Neural cell (in vitro differentiated cells): Measurements from ENCODE around the gene ZCRB1. TPM values are rescaled to one million over a fixed set of nuclear protein-coding genes. Genes with fewer than 3 reads are reported as not detected.

Experiments
- H2AFZ ChIP-seq: fragments of 200-600, 300-800 bp; sonication (generic), shearing (Covaris generic); 2 replicates; pipeline ENCODE4 v1.6.0; 2014; ENCODE audit warnings: low read depth, mild to moderate bottlenecking, antibody characterized with exemption, low read length, moderate library complexity
- H3F3A ChIP-seq: fragments of 200-600 bp; shearing (Covaris generic); 2 replicates; pipeline ENCODE4 v1.6.1; 2016; ENCODE audit warnings: mild to moderate bottlenecking, moderate library complexity, mixed read lengths, antibody characterized with exemption, low read length; ENCODE audit not compliant: insufficient read depth, poor library complexity, severe bottlenecking
- H3K27ac ChIP-seq: fragments of 200-600, 300-800 bp; sonication (generic), shearing (Covaris generic); 2 replicates; pipeline ENCODE4 v1.5.1; 2014; ENCODE audit warnings: mild to moderate bottlenecking, low read length, moderate library complexity
- H3K27me3 ChIP-seq: fragments of 300-800, 200-600 bp; sonication (generic), shearing (Covaris generic); 2 replicates; pipeline ENCODE4 v1.6.0; 2014; ENCODE audit warnings: mild to moderate bottlenecking, low read depth, low read length, moderate library complexity; ENCODE audit not compliant: insufficient read depth
- H3K36me3 ChIP-seq: fragments of 300-800, 200-600 bp; sonication (generic), shearing (Covaris generic); 2 replicates; pipeline ENCODE4 v1.5.1; 2014; ENCODE audit warnings: mild to moderate bottlenecking, antibody characterized with exemption, low read length, moderate library complexity; ENCODE audit not compliant: insufficient read depth
- H3K4me2 ChIP-seq: fragments of 300-800, 200-600 bp; sonication (generic), shearing (Covaris generic); 2 replicates; pipeline ENCODE4 v1.6.0; 2014; ENCODE audit warnings: mild to moderate bottlenecking, low read length
- H3K4me3 ChIP-seq: fragments of 300-800, 200-600 bp; sonication (generic), shearing (Covaris generic); 2 replicates; pipeline ENCODE4 v1.5.1; 2014; ENCODE audit warnings: mild to moderate bottlenecking, low read length, moderate library complexity
- H3K79me2 ChIP-seq: fragments of 200-600 bp; shearing (Covaris generic); replicated peaks from 2 replicates; pipeline ENCODE4 v1.6.0; 2014; ENCODE audit warnings: mild to moderate bottlenecking, low read length, moderate library complexity; ENCODE audit not compliant: insufficient read depth
- H3K9ac ChIP-seq: fragments of 300-800, 200-600 bp; sonication (generic), shearing (Covaris generic); 2 replicates; pipeline ENCODE4 v1.6.1; 2016; ENCODE audit warnings: mild to moderate bottlenecking, low read length, mixed read lengths
- H3K9me2 ChIP-seq: fragments of 200-600 bp; shearing (Covaris generic); 2 replicates; pipeline ENCODE4 v1.6.1; 2016; ENCODE audit warnings: mild to moderate bottlenecking, low read length, mixed read lengths; ENCODE audit not compliant: insufficient read depth
- H3K9me3 ChIP-seq: fragments of 200-600, 300-800 bp; sonication (generic), shearing (Covaris generic); 2 replicates; pipeline ENCODE4 v1.6.1; 2016; ENCODE audit warnings: mild to moderate bottlenecking, mixed run types, low read length, moderate library complexity, mixed read lengths
- H4K20me1 ChIP-seq: fragments of 200-600 bp; shearing (Covaris generic); 2 replicates; pipeline ENCODE4 v1.6.1; 2016; ENCODE audit warnings: mild to moderate bottlenecking, mixed run types; ENCODE audit not compliant: insufficient read depth
- EP300 ChIP-seq: fragments of 450-650 bp; conservative IDR thresholded peaks from 2 replicates; pipeline ENCODE4 v1.6.1; 2014; ENCODE audit warnings: antibody characterized with exemption, mild to moderate bottlenecking, moderate library complexity; ENCODE audit not compliant: poor library complexity, severe bottlenecking
- EZH2 ChIP-seq: fragments of 200-600, 300-800 bp; shearing (Covaris generic), sonication (generic); IDR thresholded peaks from 2 replicates; pipeline ENCODE4 v1.6.1; 2014; ENCODE audit warnings: antibody characterized with exemption, low read length, borderline replicate concordance, mild to moderate bottlenecking; ENCODE audit not compliant: insufficient read depth, poor library complexity, severe bottlenecking
- MXI1 ChIP-seq: fragments of 450-650 bp; conservative IDR thresholded peaks from 2 replicates; pipeline ENCODE4 v1.6.1; 2014; ENCODE audit warnings: antibody characterized with exemption, mild to moderate bottlenecking; ENCODE audit not compliant: poor library complexity, severe bottlenecking
- POLR2AphosphoS5 ChIP-seq: IDR thresholded peaks from 2 replicates; pipeline ENCODE4 v1.6.1; 2012
- RAD21 ChIP-seq: fragments of 450-650 bp; conservative IDR thresholded peaks from 2 replicates; pipeline ENCODE4 v1.6.1; 2014; ENCODE audit warnings: antibody characterized with exemption, mild to moderate bottlenecking, moderate library complexity
- REST ChIP-seq: IDR thresholded peaks from 2 replicates; pipeline ENCODE4 v1.6.1; 2012; ENCODE audit warnings: borderline replicate concordance
- SMC3 ChIP-seq: fragments of 450-650 bp; conservative IDR thresholded peaks from 2 replicates; pipeline ENCODE4 v1.6.1; 2014; ENCODE audit warnings: antibody characterized with exemption, mild to moderate bottlenecking, moderate library complexity; ENCODE audit not compliant: poor library complexity
- TAF1 ChIP-seq: IDR thresholded peaks from 2 replicates; pipeline ENCODE4 v1.6.1; 2012; ENCODE audit warnings: low read depth
- polyA plus RNA-seq: library from polyadenylated mRNA; depleted of rRNA; stranded (reverse); fragments of >200 nt; gene quantifications from 2 replicates; pipeline ENCODE4 v1.2.3, GENCODE V29; 2014
- TF ChIP-seq, protein P1 (sequence below): fragments of 450-650 bp; IDR thresholded peaks from 2 replicates; pipeline ENCODE4 v1.5.1; 2014; ENCODE audit warnings: antibody characterized with exemption, mild to moderate bottlenecking, moderate library complexity; ENCODE audit not compliant: poor library complexity, severe bottlenecking

ZCRB1 gene
- polyA plus RNA-seq, 1 donor from 2014 or later = 83.9 TPM

- H3K4me2 ChIP-seq = no peak overlapping the region
- H3F3A ChIP-seq = no peaks in the 10 kb centered on the region
- H3K4me3 ChIP-seq = no peak overlapping the region
- no peaks in the 10 kb centered on the region for H3K9me2 ChIP-seq
- H2AFZ ChIP-seq = no peak overlapping the region
- H3K36me3 ChIP-seq = no peaks in the 10 kb centered on the region
- no peak overlapping the region for H3K9ac ChIP-seq
- H3K27ac ChIP-seq = no peak overlapping the region
- TF ChIP-seq REST = no peak
- TF ChIP-seq, protein P1, sequence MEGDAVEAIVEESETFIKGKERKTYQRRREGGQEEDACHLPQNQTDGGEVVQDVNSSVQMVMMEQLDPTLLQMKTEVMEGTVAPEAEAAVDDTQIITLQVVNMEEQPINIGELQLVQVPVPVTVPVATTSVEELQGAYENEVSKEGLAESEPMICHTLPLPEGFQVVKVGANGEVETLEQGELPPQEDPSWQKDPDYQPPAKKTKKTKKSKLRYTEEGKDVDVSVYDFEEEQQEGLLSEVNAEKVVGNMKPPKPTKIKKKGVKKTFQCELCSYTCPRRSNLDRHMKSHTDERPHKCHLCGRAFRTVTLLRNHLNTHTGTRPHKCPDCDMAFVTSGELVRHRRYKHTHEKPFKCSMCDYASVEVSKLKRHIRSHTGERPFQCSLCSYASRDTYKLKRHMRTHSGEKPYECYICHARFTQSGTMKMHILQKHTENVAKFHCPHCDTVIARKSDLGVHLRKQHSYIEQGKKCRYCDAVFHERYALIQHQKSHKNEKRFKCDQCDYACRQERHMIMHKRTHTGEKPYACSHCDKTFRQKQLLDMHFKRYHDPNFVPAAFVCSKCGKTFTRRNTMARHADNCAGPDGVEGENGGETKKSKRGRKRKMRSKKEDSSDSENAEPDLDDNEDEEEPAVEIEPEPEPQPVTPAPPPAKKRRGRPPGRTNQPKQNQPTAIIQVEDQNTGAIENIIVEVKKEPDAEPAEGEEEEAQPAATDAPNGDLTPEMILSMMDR = no peak
- no peak for TF ChIP-seq MXI1
- no peak for TF ChIP-seq EZH2
- no peak for TF ChIP-seq POLR2AphosphoS5
- no peak for TF ChIP-seq EP300
- TF ChIP-seq RAD21 = no peak
- no peak for TF ChIP-seq TAF1
- TF ChIP-seq SMC3 = no peak
- H3K27me3 ChIP-seq = no peaks in the 10 kb centered on the region
- H3K79me2 ChIP-seq = peaks cover 26% of the 10 kb centered on the region
- H3K9me3 ChIP-seq = no peaks in the 10 kb centered on the region
- no peaks in the 10 kb centered on the region for H4K20me1 ChIP-seq
Measured at GRCh38 chr12:42322567-42322966, 3.3 kb downstream of the ZCRB1 start.

- Histone ChIP-seq H3K27me3 (no peaks in the 10 kb centered on the region), H4K20me1 (no peaks in the 10 kb centered on the region), H3K27ac (no peak overlapping the region), H3K36me3 (peaks cover 5% of the 10 kb centered on the region), H3F3A (no peaks in the 10 kb centered on the region), H2AFZ (no peak overlapping the region), H3K4me3 (no peak overlapping the region), H3K9me2 (no peaks in the 10 kb centered on the region), H3K4me2 (no peak overlapping the region), H3K9ac (no peak overlapping the region), H3K9me3 (no peaks in the 10 kb centered on the region), H3K79me2 (peaks cover 12% of the 10 kb centered on the region)
- no peak for TF ChIP-seq MXI1
- TF ChIP-seq POLR2AphosphoS5 = no peak
- TF ChIP-seq TAF1 = no peak
- TF ChIP-seq REST = no peak
- TF ChIP-seq EZH2 = no peak
- no peak for TF ChIP-seq EP300
- no peak for TF ChIP-seq RAD21
- TF ChIP-seq SMC3 = no peak
Measured at GRCh38 chr12:42320796-42321195, 5.1 kb downstream of the ZCRB1 start.
